ENCODE data around the gene TMEM178B. TPM values are rescaled to one million over a fixed set of nuclear protein-coding genes. Genes with fewer than 3 reads are reported as not detected.
A peak's percentile ranks its signal among the peaks of the same experiment; 100 is the strongest.

Gene TMEM178B
- polyA plus RNA-seq, 6 donors from 2014 or later = not detected

DNA sequence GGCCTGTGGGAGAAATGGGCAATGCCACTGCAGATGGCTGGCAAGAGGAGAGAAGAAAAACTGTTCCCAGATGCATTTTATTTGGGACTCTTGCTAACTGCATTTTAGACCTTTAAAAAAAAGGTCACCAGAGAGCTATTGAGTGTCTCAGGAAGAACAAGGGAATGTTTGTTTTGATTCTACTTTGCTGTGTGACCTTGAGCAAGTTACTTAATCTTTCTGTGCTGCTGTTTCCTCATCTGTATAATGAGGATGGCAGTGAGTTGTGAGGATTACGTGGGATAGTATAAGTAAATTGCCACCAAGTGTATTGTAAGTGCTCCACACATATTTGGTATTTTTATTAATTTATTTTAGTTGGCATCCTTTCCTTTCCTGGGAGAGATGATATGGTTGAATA is 335.4 kb downstream of the TMEM178B start:
- Mint-ChIP-seq H3K4me3 (no peak overlapping the region), H3K27me3 (peaks cover 4 to 19% (median 7%) of the 10 kb centered on the region in 3 donors), H3K36me3 (no peaks in the 10 kb centered on the region), H3K9me3 (peaks cover 0 to 1% (median 0%) of the 10 kb centered on the region in 7 donors), H3K27ac (no peak overlapping the region), H3K4me1 (no peaks in the 10 kb centered on the region)
- ATAC-seq (ENCODE audit: low read depth in 2 of 2) (no peak), DNase-seq (no peak)

DNA sequence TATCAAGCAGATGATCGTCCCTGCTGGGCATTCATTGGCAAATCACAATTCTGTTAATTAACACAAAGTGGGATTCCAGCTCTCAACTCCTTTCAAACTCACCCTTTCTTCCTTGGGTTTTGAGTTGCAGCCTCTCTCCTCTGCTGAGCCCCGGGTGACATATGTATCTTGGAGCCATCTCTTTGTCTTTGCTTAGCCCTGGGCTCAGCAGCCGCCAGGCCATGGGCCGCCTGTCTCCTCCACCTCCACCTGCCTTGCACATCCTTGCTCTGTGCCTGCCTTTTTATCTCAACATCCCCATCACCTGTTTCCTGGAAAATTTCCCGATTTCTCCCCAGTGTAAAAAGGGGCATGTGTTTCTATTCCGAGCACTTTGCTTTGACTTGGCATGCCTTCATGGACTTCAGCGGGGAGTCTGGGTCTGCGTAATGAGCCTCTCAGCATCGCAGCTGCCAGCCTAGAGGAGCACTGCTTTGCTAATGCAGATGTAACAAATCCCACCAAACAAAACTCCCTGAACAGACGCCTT is 336.0 kb downstream of the TMEM178B start:
- Mint-ChIP-seq H3K4me1 (no peaks in the 10 kb centered on the region), H3K9me3 (no peaks in the 10 kb centered on the region), H3K36me3 (no peaks in the 10 kb centered on the region), H3K27me3 (peaks cover 4 to 23% (median 8%) of the 10 kb centered on the region in 3 donors), H3K27ac (peak overlapping the region in 1 of 6 donors; percentile 82), H3K4me3 (no peak overlapping the region)
- DNase-seq = no peak
- ATAC-seq (ENCODE audit: low read depth in 2 of 2) = no peak

DNA sequence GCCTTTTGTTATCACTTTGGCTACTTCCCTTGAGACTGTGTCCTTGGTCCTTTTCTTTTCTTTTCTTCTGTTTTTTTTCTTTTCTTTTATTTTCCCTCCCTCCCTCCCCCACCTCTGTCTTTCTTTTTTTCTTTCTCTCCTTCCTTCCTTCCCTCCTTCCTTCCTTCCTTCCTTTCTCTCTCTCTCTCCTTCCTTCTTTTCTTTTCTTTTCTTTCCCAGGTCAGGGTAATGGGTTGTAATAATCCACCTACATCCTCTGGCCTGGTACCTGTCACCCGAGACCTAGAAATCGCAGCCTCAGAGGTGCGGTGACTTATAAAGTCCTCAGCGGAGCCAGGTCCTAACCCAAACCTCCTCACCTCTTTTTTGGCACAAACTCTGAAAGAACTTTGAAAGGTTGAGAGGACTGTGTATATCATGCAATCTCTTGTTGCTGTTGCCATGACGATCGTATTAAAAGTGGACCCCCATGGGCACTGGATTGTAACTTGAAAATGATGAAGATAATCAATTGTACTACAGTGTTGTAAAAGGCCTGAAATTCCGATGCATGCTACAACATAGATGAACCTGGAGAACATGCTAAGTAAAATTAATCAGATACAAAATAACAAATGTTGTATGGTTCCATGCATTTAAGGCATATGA is 336.6 kb downstream of the TMEM178B start:
- Mint-ChIP-seq H3K4me3 (no peak overlapping the region), H3K36me3 (no peaks in the 10 kb centered on the region), H3K27me3 (peaks cover 4 to 30% (median 14%) of the 10 kb centered on the region in 3 donors), H3K4me1 (no peaks in the 10 kb centered on the region), H3K9me3 (no peaks in the 10 kb centered on the region), H3K27ac (no peak overlapping the region)
- DNase-seq = no peak
- no peak for ATAC-seq (ENCODE audit: low read depth in 2 of 2)

DNA sequence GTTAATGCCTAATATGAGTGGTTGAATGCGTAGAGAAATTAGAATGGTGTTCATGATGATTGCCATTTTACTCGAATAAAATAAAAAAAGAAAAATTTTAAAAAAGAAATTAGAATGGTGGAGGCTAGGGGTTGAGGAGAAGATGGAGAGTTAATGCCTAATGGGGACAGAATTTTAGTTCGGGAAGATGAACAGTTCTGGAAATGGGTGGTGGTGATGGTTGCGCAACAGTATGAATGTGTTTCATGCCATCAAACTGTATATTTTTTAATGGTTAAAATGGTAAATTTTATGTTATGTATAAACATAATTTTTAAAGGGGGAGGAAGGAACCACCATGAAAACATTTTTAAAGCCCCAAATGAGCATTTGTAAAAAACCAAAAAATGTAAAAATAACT is 337.3 kb downstream of the TMEM178B start:
- H3K9me3 Mint-ChIP-seq = no peaks in the 10 kb centered on the region
- ATAC-seq (ENCODE audit: low read depth in 2 of 2) = no peak
- no peak overlapping the region for H3K27ac Mint-ChIP-seq

DNA sequence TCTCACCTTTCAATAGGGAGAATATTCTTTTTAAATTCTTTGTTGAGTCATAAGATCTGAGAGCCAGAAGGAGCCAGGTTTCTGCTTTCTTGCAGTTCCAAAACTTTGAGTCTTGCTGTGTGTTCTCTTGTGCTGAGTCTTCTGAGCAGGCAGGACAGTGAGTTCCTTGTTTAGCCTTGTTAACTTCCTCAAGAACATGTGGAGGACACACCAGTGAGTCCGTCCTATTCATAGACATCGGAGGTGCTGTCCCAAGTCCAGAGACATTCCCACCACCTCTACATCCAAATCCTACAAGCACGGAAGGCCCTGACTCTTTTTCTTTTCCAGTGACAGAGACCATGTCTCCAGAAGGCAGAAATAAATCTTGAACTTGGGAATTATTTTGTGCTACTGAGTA is 342.1 kb downstream of the TMEM178B start:
- no peak for ATAC-seq (ENCODE audit: low read depth in 2 of 2)
- Mint-ChIP-seq H3K9me3 (peaks cover 0 to 6% (median 0%) of the 10 kb centered on the region in 7 donors), H3K4me1 (no peaks in the 10 kb centered on the region), H3K27ac (no peak overlapping the region), H3K4me3 (no peak overlapping the region), H3K36me3 (no peaks in the 10 kb centered on the region), H3K27me3 (peaks cover 11 to 20% (median 12%) of the 10 kb centered on the region in 3 donors)
- DNase-seq = no peak

More for the DNA sequence above, 337.3 kb downstream of the TMEM178B start:
- Mint-ChIP-seq H3K27me3 (peaks cover 3 to 33% (median 15%) of the 10 kb centered on the region in 3 donors), H3K36me3 (no peaks in the 10 kb centered on the region), H3K4me1 (no peaks in the 10 kb centered on the region), H3K4me3 (no peak overlapping the region)
- DNase-seq = no peak

DNA sequence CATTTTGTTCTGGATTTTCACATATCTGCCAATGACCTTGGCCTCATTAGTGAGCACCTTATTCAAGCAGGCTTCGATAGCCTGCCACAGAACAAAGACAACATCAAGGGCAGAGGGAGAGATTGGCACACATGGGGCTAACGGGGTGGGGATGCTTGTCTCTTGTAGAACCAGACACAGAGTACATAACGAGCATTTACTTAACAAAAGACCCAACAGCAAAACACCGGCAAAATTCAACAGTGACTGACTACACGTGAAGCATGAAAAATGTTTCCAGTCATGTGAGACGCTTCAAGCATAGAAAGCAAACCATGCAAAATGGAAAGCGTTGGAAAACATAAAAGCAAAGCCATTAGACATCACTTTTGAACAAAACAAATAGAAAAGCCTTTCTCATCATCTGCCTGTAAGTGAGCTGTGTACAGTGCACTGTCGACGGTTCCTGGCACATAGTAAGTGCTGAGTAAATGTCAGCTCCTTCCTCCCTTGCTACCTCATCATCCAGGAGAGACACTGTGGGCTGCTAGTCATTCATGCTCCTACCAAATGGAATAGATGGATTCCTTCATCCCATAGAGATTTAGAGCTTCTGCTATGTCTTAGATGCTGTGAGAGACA is 342.9 kb downstream of the TMEM178B start:
- no peak for ATAC-seq (ENCODE audit: low read depth in 2 of 2)
- peaks cover 11 to 20% (median 12%) of the 10 kb centered on the region in 3 donors for H3K27me3 Mint-ChIP-seq
- no peak overlapping the region for H3K27ac Mint-ChIP-seq
- H3K9me3 Mint-ChIP-seq = peaks cover 0 to 6% (median 0%) of the 10 kb centered on the region in 7 donors
- no peak overlapping the region for H3K4me3 Mint-ChIP-seq
- H3K4me1 Mint-ChIP-seq = no peaks in the 10 kb centered on the region
- no peak for DNase-seq
- H3K36me3 Mint-ChIP-seq = no peaks in the 10 kb centered on the region

DNA sequence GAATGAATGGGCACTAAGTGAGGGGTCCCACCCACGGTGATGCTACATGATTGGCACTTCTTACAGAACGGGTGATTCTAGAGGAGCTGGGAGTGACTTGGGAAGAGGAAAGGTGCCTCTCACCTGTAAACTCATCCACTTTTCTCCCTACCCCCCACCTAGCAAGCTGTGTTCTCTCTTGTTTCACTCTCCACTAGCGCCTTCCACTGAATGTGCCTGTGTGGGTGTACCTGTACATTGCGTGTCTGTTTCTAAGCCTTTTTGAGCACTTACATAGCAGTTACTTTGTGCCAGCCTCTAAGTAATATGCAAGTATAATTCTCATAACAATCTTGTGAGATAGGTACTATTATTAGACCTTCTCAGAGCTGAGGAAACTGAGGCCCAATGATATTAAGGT is 343.6 kb downstream of the TMEM178B start:
- H3K4me1 Mint-ChIP-seq = no peaks in the 10 kb centered on the region
- no peak overlapping the region for H3K27ac Mint-ChIP-seq
- DNase-seq (no peak), ATAC-seq (ENCODE audit: low read depth in 2 of 2) (no peak)
- H3K4me3 Mint-ChIP-seq = no peak overlapping the region
- peaks cover 0 to 6% (median 0%) of the 10 kb centered on the region in 7 donors for H3K9me3 Mint-ChIP-seq
- no peaks in the 10 kb centered on the region for H3K36me3 Mint-ChIP-seq
- peaks cover 11 to 20% (median 12%) of the 10 kb centered on the region in 3 donors for H3K27me3 Mint-ChIP-seq

DNA sequence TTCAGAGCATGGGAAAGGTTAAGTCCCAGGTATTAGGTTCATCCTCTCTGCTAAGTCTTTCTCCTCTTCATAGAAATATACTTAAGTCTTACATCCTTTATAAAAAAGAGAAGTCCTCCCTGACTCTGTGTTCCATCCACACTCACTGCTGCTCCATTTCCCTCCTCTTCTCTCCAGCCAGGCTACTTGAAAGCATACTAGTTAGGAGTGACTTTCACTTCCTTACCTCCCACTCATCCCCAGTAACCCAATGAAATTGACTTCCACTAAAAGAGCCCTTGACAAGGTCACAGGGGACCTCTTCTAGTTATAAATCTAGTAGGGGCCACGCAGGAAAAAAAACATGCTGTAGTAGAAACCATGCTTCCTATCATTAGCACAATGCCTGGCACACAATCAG is 344.2 kb downstream of the TMEM178B start:
- ATAC-seq (ENCODE audit: low read depth in 2 of 2) (no peak), DNase-seq (no peak)
- no peak overlapping the region for H3K27ac Mint-ChIP-seq
- no peaks in the 10 kb centered on the region for H3K4me1 Mint-ChIP-seq
- H3K36me3 Mint-ChIP-seq = no peaks in the 10 kb centered on the region
- peaks cover 0 to 6% (median 0%) of the 10 kb centered on the region in 7 donors for H3K9me3 Mint-ChIP-seq
- H3K27me3 Mint-ChIP-seq = peaks cover 11 to 20% (median 12%) of the 10 kb centered on the region in 3 donors
- H3K4me3 Mint-ChIP-seq = no peak overlapping the region

DNA sequence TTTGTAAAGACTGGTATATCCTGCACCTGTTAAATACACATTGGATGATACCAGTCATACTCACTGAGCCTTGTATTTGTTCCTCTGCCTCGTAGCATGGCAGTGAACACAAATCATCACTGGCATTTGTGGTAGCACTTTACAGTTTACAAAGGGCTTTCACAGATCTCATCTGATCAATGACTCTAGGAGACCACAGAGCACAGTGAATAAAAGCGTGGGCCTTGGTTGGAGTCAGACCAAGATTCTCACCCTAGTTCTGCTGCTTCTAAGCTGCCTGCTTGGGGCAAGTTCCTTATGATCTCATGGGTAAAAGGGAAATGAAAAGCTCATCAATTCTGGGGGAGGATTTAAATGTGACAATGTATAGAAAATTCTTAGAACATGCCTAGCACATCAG is 347.4 kb downstream of the TMEM178B start:
- H3K9me3 Mint-ChIP-seq = peaks cover 2 to 14% (median 3%) of the 10 kb centered on the region in 7 donors
- H3K27ac Mint-ChIP-seq = no peak overlapping the region
- H3K27me3 Mint-ChIP-seq = peaks cover 6 to 11% (median 6%) of the 10 kb centered on the region in 3 donors
- no peaks in the 10 kb centered on the region for H3K4me1 Mint-ChIP-seq
- peaks cover 0 to 4% of the 10 kb centered on the region in 2 donors for H3K36me3 Mint-ChIP-seq
- DNase-seq (no peak), ATAC-seq (ENCODE audit: low read depth in 2 of 2) (no peak)
- H3K4me3 Mint-ChIP-seq = no peak overlapping the region

DNA sequence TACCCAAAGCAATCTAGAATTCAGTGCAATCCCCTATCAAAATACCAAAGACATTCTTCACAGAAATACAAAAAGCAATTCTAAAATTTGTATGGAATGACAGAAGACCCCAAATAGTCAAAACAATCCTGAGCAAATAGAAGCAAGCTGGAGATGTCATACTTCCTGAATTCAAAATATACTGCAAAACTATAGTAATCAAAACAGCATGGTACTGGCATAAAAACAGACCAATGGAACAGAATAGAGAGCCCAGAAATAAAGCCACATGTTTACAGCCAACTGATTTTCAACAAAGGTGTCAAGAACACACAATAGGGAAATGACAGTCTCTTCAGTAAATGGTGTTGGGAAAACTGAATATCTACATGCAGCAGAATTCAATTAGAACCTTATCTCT is 353.3 kb downstream of the TMEM178B start:
- DNase-seq (no peak), ATAC-seq (ENCODE audit: low read depth in 2 of 2) (no peak)
- no peaks in the 10 kb centered on the region for H3K4me1 Mint-ChIP-seq
- H3K9me3 Mint-ChIP-seq = peaks cover 4 to 33% (median 8%) of the 10 kb centered on the region in 7 donors
- no peak overlapping the region for H3K4me3 Mint-ChIP-seq
- no peak overlapping the region for H3K27ac Mint-ChIP-seq
- peaks cover 6 to 16% (median 8%) of the 10 kb centered on the region in 3 donors for H3K27me3 Mint-ChIP-seq
- peaks cover 0 to 8% of the 10 kb centered on the region in 2 donors for H3K36me3 Mint-ChIP-seq

DNA sequence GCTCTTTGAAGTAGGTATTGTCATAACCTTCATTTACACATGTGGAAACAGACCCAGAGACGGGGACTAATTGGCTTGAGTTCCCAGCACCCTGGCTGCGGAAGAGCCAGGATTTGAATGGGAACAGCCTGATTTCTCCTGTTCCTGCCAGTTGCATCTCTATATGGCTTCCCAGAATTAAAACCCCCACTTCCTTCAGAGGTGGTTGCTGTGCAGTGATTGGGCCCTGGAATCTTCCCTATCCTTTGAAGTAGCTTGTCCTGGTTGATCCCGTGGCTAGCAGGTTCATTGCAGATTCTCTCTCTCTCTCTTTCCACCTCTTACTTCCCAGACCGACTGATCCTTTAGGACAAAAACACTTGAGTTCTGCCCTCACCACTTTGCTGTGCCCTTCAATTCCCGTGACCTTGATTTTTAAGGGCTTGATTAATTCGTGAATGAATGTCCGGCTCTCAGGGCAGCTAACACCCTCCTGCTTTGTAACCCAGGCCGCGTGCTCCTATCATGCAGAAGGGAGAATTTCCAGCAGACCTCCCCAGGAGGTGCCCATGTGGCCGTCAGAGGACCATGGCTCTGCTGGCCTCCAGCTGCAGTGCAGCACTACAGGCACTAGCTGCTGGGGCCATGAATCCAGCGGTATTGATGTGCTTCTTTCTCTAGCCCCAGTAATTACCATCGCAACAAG is 356.7 kb downstream of the TMEM178B start:
- H3K27ac Mint-ChIP-seq = no peak overlapping the region
- DNase-seq = no peak
- H3K27me3 Mint-ChIP-seq = peaks cover 16 to 35% (median 29%) of the 10 kb centered on the region in 3 donors
- peaks cover 4 to 25% (median 8%) of the 10 kb centered on the region in 7 donors for H3K9me3 Mint-ChIP-seq
- no peaks in the 10 kb centered on the region for H3K4me1 Mint-ChIP-seq
- no peak for ATAC-seq (ENCODE audit: low read depth in 2 of 2)
- no peak overlapping the region for H3K4me3 Mint-ChIP-seq
- peaks cover 0 to 8% of the 10 kb centered on the region in 2 donors for H3K36me3 Mint-ChIP-seq

DNA sequence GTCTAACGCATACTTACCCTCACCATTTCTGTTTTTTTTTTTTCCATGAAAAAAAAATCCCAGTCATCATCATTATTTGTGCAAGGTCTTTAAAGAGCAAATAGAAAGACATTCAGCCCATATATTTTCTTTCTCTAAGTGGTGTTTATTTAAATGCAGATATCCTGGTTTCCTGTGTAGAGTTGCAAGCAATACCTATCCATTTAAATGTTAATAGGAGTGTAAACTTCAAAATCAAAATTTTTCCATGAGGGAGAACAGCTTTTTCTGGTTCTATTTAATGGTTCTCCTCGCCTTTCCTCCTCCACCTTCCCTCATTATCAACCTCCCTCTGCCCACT is 357.2 kb downstream of the TMEM178B start:
- peaks cover 0 to 6% of the 10 kb centered on the region in 2 donors for H3K36me3 Mint-ChIP-seq
- no peak overlapping the region for H3K4me3 Mint-ChIP-seq
- H3K4me1 Mint-ChIP-seq = no peaks in the 10 kb centered on the region
- no peak overlapping the region for H3K27ac Mint-ChIP-seq
- H3K27me3 Mint-ChIP-seq = peaks cover 16 to 39% (median 33%) of the 10 kb centered on the region in 3 donors
- H3K9me3 Mint-ChIP-seq = peaks cover 4 to 21% (median 8%) of the 10 kb centered on the region in 7 donors
- ATAC-seq (ENCODE audit: low read depth in 2 of 2) (no peak), DNase-seq (no peak)

DNA sequence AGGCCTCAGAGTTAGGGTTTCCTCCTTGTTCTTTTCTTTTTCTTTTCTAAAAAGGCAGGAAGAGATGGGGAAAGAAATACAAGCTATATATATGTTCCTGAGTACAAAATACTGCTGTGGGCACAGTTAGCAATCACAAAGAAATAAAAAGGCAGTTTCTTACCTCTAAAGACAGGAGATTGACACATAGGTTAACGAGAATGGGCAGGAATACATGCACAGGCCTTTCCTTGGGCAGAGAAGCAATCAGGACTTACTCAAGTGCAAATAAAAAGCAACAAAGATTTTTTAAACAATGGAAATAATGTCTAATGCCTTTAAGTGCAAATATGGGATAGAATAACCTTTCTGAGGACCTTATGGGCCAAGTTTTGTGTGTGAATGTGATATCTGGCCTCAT is 357.8 kb downstream of the TMEM178B start:
- H3K9me3 Mint-ChIP-seq = peaks cover 0 to 15% (median 5%) of the 10 kb centered on the region in 7 donors
- no peak overlapping the region for H3K4me3 Mint-ChIP-seq
- no peak overlapping the region for H3K27ac Mint-ChIP-seq
- DNase-seq (no peak), ATAC-seq (ENCODE audit: low read depth in 2 of 2) (no peak)
- no peaks in the 10 kb centered on the region for H3K4me1 Mint-ChIP-seq
- peaks cover 16 to 39% (median 38%) of the 10 kb centered on the region in 3 donors for H3K27me3 Mint-ChIP-seq
- H3K36me3 Mint-ChIP-seq = no peaks in the 10 kb centered on the region
